T-helper 9 cell (primary cell): Measurements from ENCODE around the gene TMEM52B.
"Not testable (repeated sequence)": the region's sequence is repeated elsewhere in the genome, so short reads cannot be mapped to it uniquely, and the experiment has no call there.

Experiments used
- DNase-seq: peaks from one replicate; pipeline ENCODE4 v3.0.0-alpha.2; 2020

TMEM52B gene

GRCh38 chr12:10171973-10172728 is 6.7 kb upstream of the TMEM52B start, which contains the start of gene OLR1:
OLR1 (minus strand) TSS chr12:10172132; CDS start chr12:10172077, 55 bp downstream.
- no peak for DNase-seq

GRCh38 chr12:10174986-10175614 is 3.7 kb upstream of the TMEM52B start:
- no peak for DNase-seq

GRCh38 chr12:10175846-10176636 is 2.8 kb upstream of the TMEM52B start:
- DNase-seq, result no peak

- no peak for DNase-seq
Measured at GRCh38 chr12:10179776-10180181, 947 bp downstream of the TMEM52B start.

- DNase-seq, result no peak
Measured at GRCh38 chr12:10182354-10183049, 3.7 kb downstream of the TMEM52B start.

GRCh38 chr12:10184261-10184843 is 5.5 kb downstream of the TMEM52B start:
- no peak for DNase-seq

- DNase-seq, result no peak
Measured at GRCh38 chr12:10186299-10186698, 7.5 kb downstream of the TMEM52B start.

- not testable (repeated sequence) for DNase-seq
Measured at GRCh38 chr12:10186958-10187357, 8.1 kb downstream of the TMEM52B start.

- no peak for DNase-seq
Measured at GRCh38 chr12:10189653-10190052, 10.8 kb downstream of the TMEM52B start.

GRCh38 chr12:10190558-10191388 is 11.9 kb downstream of the TMEM52B start:
- peak; percentile 24 for DNase-seq

GRCh38 chr12:10191865-10192264 is 13.0 kb downstream of the TMEM52B start:
- no peak for DNase-seq

GRCh38 chr12:10194160-10194670 is 15.4 kb downstream of the TMEM52B start:
- no peak for DNase-seq

GRCh38 chr12:10196210-10196609 is 17.4 kb downstream of the TMEM52B start:
- DNase-seq, result no peak

- no peak for DNase-seq
Measured at GRCh38 chr12:10197879-10198278, 19.0 kb downstream of the TMEM52B start.

- DNase-seq, result not testable (repeated sequence)
Measured at GRCh38 chr12:10204495-10204894, 25.7 kb downstream of the TMEM52B start.

- no peak for DNase-seq
Measured at GRCh38 chr12:10205220-10205807, 26.5 kb downstream of the TMEM52B start.

- no peak for DNase-seq
Measured at GRCh38 chr12:10207136-10207535, 28.3 kb downstream of the TMEM52B start.

GRCh38 chr12:10210225-10210624 is 31.4 kb downstream of the TMEM52B start:
- DNase-seq, result no peak

GRCh38 chr12:10211101-10211939 is 32.5 kb downstream of the TMEM52B start:
- no peak for DNase-seq
